ENCODE results near the gene PLA2G4D.

Gene PLA2G4D

GRCh38 chr15:42032376-42033213 is 61.8 kb downstream of the PLA2G4D start:
- POLR2A ChIA-PET, result no interaction called here
- no peak for DNase-seq (ENCODE audit: extremely low spot score)
- CTCF ChIA-PET, result interaction anchor here (1.4 kb wide), 1 partner anchor 43 kb away, joined by 3 read pairs; no protein-coding TSS in a partner anchor
- no peak for TF ChIP-seq CTCF (IDR thresholded peaks at IDR 0.05; ENCODE audit: control extremely low read depth, extremely low read depth, low read depth, missing control alignments)

DNA sequence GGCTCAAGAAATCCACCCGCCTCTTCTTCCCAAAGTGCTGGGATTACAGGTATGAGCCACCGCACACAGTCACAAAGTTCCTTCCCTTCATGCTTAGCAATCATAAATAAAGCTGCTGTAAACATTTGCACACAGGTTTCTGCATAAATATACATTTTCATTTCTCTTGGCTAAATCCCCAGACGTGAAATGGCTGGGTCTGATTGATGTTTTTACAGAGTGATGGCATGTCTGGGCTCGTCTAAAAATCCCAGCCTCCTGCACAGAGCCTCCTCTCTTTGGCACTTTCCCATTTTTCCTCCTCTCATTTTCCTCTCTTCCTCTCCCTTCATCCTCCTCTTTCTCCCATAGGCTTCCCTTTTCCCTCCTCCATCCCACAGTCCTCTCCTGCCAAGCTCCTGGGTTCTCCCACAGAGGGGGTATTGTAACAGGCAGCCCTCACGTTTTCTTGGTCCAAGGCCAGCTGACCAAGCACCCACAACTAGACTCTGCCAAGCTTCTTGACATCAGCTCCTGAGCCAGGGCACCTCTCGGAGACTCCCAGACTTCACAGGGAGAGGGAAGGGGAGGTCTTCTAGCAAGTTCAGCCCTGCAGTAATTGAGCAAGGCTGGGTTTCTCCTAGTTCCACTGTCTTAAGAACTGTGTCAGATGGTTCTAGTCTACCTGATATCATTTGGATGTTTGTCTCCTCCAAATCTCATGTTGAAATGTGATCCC is 63.0 kb downstream of the PLA2G4D start:
- TF ChIP-seq CTCF (IDR thresholded peaks at IDR 0.05; ENCODE audit: control extremely low read depth, extremely low read depth, low read depth, missing control alignments), result no peak
- DNase-seq (ENCODE audit: extremely low spot score), result no peak
- ChIA-PET POLR2A (no interaction called here), CTCF (interaction anchor here (1.4 to 2.5 kb wide), 2 partner anchors 42 to 53 kb away, joined by 3 to 7 read pairs; no protein-coding TSS in a partner anchor)

GRCh38 chr15:42027521-42027920 is 66.8 kb downstream of the PLA2G4D start:
- no peak for DNase-seq (ENCODE audit: extremely low spot score)
- TF ChIP-seq CTCF (IDR thresholded peaks at IDR 0.05; ENCODE audit: control extremely low read depth, extremely low read depth, low read depth, missing control alignments), result no peak
- CTCF ChIA-PET, result interaction anchor here (1.2 kb wide), 1 partner anchor 16 kb away, joined by 3 read pairs; no protein-coding TSS in a partner anchor
- POLR2A ChIA-PET, result no interaction called here

DNA sequence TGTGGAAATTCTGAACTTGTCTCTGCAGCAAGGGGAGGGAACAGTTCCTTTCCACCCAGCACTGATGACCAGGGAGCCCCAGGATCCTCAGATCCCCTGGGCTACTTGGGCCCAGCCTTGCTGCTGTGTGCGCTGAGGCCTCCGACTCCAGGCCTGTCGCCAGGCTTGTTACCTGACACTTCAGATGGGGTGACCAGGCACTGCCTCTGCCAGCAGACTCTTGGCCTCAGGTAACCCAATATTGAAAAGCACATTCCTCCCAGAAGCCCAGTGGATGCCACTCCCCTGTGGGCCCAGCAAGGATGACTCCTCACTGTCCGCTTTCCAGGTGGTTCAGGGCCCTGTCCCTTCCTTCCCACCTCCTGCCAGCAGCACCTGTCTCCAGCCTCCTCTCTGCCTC is 70.1 kb downstream of the PLA2G4D start:
- DNase-seq (ENCODE audit: extremely low spot score), result no peak
- CTCF ChIA-PET, result interaction anchor here (5.9 kb wide), 1 partner anchor 34 kb away, joined by 22 read pairs; no protein-coding TSS in a partner anchor
- TF ChIP-seq CTCF (IDR thresholded peaks at IDR 0.05; ENCODE audit: control extremely low read depth, extremely low read depth, low read depth, missing control alignments), result no peak
- POLR2A ChIA-PET, result no interaction called here

- POLR2A ChIA-PET, result no interaction called here
Measured at GRCh38 chr15:42021593-42021992, 72.8 kb downstream of the PLA2G4D start.

More at GRCh38 chr15:42021593-42021992, 72.8 kb downstream of the PLA2G4D start:
- TF ChIP-seq CTCF (IDR thresholded peaks at IDR 0.05; ENCODE audit: control extremely low read depth, extremely low read depth, low read depth, missing control alignments), result no peak
- no peak for DNase-seq (ENCODE audit: extremely low spot score)
- CTCF ChIA-PET, result interaction anchor here (1.0 to 5.9 kb wide), 3 partner anchors 29 to 63 kb away, joined by 3 to 22 read pairs (median 6); no protein-coding TSS in a partner anchor
